HG02798 (cell line): ENCODE results near the gene RAD51B.
"Not testable (repeated sequence)": the region's sequence is repeated elsewhere in the genome, so short reads cannot be mapped to it uniquely, and the experiment has no call there.

Experiments
- ATAC-seq: cut with Tn5 transposase; IDR thresholded peaks from one replicate; pipeline ENCODE4 v1.9.1; 2021; ENCODE audit warnings: mild to moderate bottlenecking; ENCODE audit not compliant: unreplicated experiment, poor library complexity

Gene RAD51B

DNA sequence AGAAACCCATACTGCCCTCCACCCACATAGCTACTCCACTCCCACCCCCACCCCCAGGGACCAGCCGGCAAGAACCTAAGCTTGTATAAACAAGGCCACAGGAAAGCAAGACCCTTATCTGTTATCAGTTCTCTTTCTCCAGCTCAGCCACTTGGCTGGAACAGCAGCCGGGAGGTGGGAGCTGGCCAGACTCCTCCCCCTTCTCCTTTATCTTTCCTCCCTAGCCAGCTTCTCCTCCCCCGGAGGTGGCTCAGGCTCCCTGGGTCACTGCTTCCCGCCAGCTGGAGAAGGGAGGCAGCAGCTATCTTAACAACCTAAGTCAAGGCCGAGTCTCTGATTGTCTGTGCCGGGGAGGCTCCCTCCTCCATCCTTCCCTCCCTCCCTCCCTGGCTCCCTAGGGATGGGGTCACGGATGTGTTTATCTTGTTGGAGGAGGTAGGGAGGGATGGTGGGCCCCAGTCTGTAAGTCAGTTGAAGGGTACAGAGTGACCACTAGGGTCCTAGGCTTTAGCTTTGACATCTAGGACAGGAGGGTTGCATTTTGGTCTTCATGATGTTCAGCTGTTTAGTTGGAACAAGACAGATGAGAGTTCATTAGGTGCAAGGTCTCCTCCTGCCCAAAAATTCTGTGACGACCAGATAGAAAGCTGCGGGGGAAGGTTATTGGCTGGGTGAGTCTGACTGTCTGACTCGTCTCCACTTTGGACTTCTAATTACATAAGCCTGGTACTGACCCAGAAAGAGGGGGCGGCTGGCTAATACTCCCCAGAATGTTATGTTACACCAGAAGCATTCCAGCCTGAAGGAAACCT is 943.6 kb downstream of the RAD51B start:
- ATAC-seq = no peak

DNA sequence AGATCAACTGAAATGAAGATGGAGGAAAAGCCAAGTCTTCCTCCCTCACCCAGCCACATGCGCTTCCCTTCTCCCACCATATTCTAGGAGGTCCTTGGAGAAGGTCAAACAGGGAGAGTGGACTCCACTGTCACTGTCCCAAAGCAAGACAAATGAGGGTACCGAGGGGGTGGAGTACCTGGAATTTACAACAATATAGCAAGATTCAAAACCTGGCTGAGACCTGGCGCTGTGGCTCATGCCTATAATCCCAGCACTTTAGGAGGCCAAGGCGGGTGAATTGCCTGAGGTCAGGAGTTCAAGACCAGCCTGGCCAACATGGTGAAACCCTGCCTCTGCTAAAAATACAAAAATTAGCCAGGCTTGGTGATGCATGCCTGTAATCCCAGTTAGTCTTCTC is 944.3 kb downstream of the RAD51B start:
- not testable (repeated sequence) for ATAC-seq

DNA sequence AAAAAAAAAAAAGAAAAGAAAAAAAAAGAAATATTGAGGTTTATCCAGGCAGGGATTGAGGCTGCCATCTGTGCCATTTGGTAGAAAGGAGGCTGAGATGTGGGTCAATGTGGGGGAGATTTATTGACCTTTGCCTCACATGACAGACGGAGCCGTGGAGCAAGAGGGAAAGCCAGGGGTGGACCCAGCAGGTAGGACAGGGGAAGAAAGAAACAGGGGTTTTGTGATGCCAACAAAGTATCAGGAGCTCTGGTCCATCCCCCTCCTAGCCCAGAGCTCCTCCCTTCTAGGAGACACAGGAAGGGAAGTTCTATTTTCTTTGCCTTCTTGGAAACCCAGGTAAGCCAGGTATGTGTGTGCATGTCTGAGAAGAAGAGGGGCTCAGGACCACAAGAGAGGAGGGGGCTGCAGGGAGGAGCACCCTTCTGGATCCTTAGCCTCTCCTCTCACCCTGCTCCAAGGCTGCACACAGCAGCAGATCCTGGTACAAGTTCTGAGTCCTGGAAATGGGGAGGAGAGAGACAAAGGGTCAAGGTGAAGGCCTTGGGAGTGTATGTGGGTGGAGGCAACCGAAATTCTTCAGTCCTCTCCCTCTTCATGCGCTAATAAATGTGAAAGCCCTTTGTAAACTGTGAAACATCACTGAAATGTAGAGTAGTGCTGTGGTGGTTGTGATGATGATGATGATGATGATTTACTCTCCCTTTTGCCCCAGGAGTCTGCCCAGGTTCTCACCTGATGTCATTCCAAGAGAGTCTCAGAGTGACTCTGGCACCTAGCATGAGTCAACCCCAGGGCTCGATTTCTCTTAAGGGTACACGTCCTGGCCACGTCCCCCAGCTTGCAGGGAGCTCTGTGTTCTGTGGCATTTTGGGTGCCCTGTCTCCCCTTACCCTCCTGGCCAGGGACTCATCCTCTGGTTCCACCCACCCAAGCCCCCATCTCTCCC is 947.0 kb downstream of the RAD51B start:
- ATAC-seq = no peak

DNA sequence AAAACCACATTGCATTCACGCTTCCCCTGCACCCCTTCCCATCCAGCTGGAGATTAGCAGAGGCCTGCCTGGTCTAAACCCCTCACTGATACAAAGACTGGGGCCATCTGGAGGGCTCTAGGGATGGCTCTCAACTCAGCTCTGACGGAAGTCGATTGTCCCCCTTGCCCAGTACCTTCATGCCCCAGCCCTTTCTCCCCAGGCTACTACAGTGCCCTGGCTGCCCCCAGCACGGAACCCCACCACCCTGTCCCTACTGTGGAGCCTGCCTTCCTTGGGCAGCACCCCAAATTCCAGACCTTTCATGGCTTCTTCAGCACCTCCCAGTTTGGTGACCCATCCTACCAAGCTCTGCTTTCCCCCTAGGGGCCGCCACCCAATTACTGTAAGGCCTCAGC is 947.7 kb downstream of the RAD51B start:
- no peak for ATAC-seq

DNA sequence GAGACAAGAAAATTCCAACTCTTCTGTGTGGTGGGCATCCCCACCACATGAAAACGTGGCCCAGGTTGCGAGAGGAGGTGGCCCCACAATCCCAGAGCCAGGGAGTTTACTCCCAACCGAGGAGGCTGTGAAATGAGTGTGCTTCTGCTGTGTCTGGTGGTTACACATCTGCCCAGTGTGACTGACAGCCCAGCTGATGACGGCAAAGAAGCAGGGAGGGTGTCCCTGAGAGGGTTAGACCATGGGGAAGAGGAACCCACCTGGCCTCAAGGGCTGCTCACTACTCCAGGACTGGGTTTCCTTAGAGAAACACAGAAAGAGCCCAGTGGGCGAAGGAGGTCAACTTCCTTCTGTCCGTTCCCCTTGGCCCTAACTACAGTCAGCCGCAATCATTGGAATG is 948.7 kb downstream of the RAD51B start:
- no peak for ATAC-seq

DNA sequence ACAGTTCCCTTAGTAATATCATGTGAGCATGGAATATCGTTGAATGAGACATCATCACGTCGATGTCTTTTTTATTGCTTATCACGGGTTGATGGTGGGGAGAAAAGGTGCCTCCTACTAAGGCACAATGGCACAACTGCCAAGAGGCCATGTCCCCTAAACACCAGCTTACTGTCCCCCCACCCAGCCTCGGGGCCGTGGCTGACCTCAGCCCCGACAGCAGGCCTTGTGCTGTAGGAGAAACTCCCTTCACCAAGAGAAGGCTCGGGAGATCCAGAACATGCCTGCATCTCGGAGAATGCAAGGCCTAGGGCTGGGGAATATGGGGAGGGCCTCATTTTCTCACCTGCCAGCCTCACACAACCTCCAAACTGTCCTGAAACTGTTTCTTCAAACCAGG is 950.5 kb downstream of the RAD51B start:
- no peak for ATAC-seq

DNA sequence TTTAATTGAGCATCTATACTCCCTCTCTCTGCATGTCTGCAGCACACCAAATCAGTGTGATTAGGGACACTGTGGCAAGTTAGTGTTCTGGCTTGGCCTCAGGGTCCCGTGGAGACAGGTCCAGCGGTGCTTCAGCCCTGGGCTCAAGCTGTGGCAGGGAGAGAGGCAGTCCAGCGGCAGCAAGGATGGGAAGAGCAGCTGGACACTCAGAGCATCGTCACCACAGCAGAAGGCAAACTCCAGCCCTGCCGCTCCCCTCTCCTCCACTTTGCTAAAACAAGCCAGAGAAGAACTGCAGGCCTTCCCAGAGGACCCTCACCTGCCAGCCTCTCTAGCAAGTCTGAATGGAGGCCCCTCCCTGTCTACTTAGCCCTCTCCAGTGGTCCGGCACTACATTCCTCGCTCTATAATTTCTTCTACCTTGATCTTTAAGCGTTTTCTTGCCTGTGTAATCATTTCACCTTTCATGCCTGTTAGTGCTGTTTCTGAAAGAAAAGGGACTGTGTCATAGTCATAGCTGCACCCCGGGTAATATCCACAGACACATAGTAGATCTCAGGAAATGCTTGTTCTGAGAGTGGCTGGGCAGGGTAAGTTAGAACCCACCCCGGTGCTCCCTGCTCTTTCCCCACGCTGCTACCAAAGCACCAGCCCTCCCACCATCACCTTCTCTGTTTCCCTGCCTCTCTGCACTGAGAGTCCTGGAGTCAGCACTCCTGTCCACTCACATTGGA is 951.1 kb downstream of the RAD51B start:
- ATAC-seq = no peak

DNA sequence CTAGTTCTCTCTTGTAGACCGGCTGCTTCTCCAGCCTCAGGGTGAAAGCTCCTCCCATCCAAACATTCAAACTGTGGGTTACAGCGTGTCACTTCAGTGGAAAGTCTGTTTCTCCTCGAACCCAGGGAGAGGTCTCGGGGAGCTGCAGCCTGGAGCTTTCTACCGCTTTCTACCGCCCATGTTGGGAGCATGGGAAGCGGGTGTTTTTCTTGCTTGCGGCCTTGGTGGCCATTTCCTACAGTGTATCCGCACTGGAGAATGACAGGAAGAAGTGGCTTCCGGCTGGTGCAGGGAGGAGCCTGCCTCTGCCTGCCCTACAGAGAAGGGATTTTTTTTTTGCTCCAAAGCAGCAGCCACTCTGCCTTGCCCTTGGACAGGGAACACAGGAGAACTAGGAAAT is 952.1 kb downstream of the RAD51B start:
- ATAC-seq = no peak

DNA sequence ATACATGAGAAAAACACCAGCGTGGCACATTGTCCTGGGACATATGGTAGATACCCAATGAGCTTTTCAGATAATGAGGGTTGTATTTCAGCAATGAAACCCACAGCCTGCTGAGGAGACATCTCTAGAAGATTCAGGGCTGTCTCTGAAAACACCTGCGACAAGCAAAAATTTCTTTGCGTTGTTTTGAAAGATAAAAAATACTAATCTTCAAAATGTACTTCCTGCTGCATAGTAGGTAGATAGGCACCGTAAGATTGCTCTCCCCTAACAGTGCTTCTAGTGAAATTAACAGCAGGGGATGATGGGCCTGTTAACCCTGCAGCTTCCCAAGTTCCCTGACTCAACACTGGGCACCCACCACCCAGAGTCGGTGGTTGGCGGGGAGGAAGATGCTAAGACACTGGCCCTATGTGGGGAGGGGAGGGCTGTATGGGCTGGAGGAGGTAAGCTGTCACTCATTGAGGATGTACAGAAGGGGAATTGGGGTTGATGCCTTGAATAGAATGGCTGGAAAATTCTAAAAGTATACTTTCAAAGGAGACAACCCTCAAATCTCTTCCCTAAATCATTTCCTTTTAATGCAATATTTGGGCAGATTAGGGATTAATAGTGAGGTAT is 953.3 kb downstream of the RAD51B start:
- ATAC-seq = no peak

DNA sequence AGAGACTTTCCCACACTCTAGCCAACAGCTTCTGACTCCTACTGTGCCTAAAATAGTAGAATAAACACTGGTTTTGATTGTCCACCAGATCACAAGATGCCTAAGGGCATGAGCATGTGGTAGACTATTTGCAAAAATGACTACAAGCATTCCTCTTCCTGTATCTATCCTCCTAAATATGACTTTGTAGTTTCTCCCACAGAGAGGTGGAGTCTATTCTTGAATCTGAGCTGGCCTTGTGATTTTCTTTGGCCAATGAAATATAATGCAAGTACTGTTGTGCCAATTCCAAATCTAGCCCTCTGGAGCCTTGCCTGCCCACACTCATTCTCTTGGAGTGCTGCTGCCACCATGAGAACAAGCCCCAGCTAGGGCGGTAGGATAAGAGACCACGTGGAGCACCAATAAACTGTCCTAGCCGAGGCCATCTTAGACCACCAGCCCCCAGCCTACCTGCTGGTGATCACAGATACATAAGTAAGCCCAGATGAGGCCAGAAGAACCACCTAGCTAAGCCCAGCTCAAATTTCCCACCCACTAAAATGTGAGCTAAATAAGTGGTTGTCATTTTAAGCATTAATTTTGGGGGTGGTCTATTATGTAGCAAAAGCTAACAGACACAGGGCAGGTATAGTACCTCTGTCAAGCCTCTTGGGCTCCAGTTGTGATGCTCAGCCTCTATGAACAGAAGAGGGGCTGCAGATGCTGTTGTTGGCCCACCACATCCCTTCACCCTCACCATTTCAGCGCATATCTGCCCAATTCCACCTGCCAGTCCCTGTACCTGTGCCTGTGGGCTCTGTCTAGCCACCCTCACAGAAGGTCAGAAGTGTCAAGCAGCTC is 955.4 kb downstream of the RAD51B start:
- no peak for ATAC-seq

DNA sequence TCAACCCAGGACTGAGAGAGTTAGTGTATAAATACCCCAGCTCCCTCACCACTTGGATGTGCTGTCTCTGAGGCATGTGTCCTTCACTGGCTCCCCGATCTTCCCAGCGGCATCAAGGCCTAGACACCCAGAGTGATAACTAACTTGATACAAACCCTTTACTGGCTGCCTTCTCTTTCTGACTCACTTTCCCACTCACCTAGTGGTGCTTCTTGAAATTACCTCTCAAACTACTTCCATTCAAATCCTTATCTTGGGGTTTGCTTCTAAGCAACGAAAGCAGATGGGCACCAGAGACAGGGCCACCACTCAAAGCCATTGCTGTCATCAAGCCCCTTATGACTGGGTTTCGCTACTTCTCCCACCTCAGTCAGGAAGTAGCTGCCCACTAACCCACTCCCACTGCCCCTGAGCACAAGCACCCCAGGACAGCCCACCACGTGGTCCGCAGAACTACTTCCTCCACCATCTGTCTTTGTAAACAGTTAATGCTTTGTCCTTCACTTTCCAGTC is 956.1 kb downstream of the RAD51B start:
- no peak for ATAC-seq

DNA sequence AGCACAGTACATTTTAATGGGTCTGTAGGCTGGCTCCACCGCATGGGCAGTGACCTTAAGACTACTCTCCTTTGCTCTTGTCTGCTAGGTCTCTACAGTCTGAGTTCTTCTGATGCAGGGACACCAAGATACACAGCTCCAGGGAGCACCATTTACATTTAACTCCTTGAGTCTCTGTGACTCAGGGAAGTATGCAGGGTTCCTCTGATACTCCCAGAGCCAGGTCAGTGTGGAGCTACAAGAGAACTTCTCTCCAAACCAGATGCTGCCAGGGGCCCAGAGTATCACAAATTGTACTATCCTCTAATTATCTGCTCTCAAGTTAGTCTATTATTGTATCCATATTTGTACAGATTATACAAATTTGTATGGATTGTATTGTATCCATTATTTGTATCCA is 958.1 kb downstream of the RAD51B start:
- no peak for ATAC-seq
